ENCODE data around the gene ZMYND11.

DNA sequence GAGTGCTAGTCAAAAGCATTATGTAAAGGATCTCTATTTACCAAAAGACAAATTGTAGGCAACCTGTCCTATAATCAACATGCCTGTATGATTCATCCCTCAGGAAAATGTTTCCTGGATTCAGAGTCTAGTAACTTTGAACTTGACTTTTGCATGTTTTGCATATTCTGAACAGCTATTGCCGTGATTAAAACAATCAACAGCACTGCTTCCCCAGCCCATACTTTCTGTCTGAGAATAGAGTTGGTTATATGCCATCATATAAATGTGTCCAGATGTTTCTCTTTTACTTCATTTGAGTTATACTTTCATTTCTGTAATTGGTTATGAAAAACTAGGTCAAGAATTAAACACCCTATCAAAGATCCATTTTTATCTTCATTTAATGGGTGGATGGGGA is 83.5 kb downstream of the ZMYND11 start:
- TF ChIP-seq POLR2AphosphoS5 (IDR thresholded peaks at IDR 0.05; ENCODE audit: low read depth, low read length) = no peak
- TF ChIP-seq, protein P1, sequence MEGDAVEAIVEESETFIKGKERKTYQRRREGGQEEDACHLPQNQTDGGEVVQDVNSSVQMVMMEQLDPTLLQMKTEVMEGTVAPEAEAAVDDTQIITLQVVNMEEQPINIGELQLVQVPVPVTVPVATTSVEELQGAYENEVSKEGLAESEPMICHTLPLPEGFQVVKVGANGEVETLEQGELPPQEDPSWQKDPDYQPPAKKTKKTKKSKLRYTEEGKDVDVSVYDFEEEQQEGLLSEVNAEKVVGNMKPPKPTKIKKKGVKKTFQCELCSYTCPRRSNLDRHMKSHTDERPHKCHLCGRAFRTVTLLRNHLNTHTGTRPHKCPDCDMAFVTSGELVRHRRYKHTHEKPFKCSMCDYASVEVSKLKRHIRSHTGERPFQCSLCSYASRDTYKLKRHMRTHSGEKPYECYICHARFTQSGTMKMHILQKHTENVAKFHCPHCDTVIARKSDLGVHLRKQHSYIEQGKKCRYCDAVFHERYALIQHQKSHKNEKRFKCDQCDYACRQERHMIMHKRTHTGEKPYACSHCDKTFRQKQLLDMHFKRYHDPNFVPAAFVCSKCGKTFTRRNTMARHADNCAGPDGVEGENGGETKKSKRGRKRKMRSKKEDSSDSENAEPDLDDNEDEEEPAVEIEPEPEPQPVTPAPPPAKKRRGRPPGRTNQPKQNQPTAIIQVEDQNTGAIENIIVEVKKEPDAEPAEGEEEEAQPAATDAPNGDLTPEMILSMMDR (IDR thresholded peaks at IDR 0.05) = no peak
- no peak for TF ChIP-seq SIN3A (IDR thresholded peaks at IDR 0.05; ENCODE audit: borderline replicate concordance, insufficient read depth, low read depth, low read length)
- TF ChIP-seq, protein P2, sequence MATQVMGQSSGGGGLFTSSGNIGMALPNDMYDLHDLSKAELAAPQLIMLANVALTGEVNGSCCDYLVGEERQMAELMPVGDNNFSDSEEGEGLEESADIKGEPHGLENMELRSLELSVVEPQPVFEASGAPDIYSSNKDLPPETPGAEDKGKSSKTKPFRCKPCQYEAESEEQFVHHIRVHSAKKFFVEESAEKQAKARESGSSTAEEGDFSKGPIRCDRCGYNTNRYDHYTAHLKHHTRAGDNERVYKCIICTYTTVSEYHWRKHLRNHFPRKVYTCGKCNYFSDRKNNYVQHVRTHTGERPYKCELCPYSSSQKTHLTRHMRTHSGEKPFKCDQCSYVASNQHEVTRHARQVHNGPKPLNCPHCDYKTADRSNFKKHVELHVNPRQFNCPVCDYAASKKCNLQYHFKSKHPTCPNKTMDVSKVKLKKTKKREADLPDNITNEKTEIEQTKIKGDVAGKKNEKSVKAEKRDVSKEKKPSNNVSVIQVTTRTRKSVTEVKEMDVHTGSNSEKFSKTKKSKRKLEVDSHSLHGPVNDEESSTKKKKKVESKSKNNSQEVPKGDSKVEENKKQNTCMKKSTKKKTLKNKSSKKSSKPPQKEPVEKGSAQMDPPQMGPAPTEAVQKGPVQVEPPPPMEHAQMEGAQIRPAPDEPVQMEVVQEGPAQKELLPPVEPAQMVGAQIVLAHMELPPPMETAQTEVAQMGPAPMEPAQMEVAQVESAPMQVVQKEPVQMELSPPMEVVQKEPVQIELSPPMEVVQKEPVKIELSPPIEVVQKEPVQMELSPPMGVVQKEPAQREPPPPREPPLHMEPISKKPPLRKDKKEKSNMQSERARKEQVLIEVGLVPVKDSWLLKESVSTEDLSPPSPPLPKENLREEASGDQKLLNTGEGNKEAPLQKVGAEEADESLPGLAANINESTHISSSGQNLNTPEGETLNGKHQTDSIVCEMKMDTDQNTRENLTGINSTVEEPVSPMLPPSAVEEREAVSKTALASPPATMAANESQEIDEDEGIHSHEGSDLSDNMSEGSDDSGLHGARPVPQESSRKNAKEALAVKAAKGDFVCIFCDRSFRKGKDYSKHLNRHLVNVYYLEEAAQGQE (IDR thresholded peaks at IDR 0.05; ENCODE audit: insufficient read depth in 1 of 2, low read depth in 2 of 2, low read length in 1 of 2) = no peak
- no peak for TF ChIP-seq TCF7L2 (IDR thresholded peaks at IDR 0.05; ENCODE audit: low read depth, low read length)

All from Panc1 (cell line).